Neuronal stem cell (in vitro differentiated cells): Measurements from ENCODE around the gene DMRT3.

ENCODE experiments used
- DNase-seq: peaks from one replicate; pipeline ENCODE4 v3.0.0-alpha.2; 2013; ENCODE audit warnings: low spot score
- H2AFZ ChIP-seq: one replicate; pipeline ENCODE4 v1.6.1; 2013; ENCODE audit warnings: mild to moderate bottlenecking, low read length, inconsistent platforms
- H2AK5ac ChIP-seq: 2 replicates; pipeline ENCODE4 v1.6.1; 2013; ENCODE audit warnings: low read depth, mild to moderate bottlenecking, inconsistent platforms, low read length, moderate library complexity, mixed read lengths
- H2BK120ac ChIP-seq: 2 replicates; pipeline ENCODE4 v1.6.1; 2013; ENCODE audit warnings: low read depth, mild to moderate bottlenecking, inconsistent platforms, low read length, moderate library complexity, mixed read lengths
- H2BK12ac ChIP-seq: one replicate; pipeline ENCODE4 v1.6.1; 2013; ENCODE audit warnings: low read length, inconsistent platforms
- H2BK15ac ChIP-seq: 2 replicates; pipeline ENCODE4 v1.6.1; 2013; ENCODE audit warnings: mild to moderate bottlenecking, low read length, inconsistent platforms, mixed read lengths
- H2BK5ac ChIP-seq: one replicate; pipeline ENCODE4 v1.6.1; 2013; ENCODE audit warnings: inconsistent platforms, mild to moderate bottlenecking, low read length, moderate library complexity
- H3K14ac ChIP-seq: one replicate; pipeline ENCODE4 v1.6.1; 2013; ENCODE audit warnings: low read length, inconsistent platforms
- H3K18ac ChIP-seq: 2 replicates; pipeline ENCODE4 v1.6.1; 2013; ENCODE audit warnings: low read length, inconsistent platforms
- H3K23ac ChIP-seq: 2 replicates; pipeline ENCODE4 v1.6.1; 2013; ENCODE audit warnings: low read depth, mild to moderate bottlenecking, mixed read lengths, low read length, inconsistent platforms; ENCODE audit not compliant: poor library complexity
- H3K27ac ChIP-seq: replicated peaks from 3 replicates; pipeline ENCODE4 v1.5.1; 2013; ENCODE audit warnings: low read length, inconsistent platforms
- H3K27me3 ChIP-seq, 3 experiments: 2 replicates each; pipeline ENCODE4 v1.6.1; 2013; ENCODE audit warnings: low read length in 3 of 3, mild to moderate bottlenecking in 2 of 3, inconsistent platforms in 1 of 3, low read depth in 1 of 3, mixed read lengths in 1 of 3, moderate library complexity in 1 of 3; ENCODE audit not compliant: control insufficient read depth in 3 of 3, insufficient read depth in 3 of 3
- H3K36me3 ChIP-seq, 2 donors: replicated peaks in 1 of 2; 2 replicates each; pipeline ENCODE4 v1.6.1; 2013; ENCODE audit warnings: low read length in 2 of 2; ENCODE audit not compliant: control insufficient read depth in 2 of 2, insufficient read depth in 2 of 2
- H3K4ac ChIP-seq: 2 replicates; pipeline ENCODE4 v1.6.1; 2013; ENCODE audit warnings: inconsistent platforms, mild to moderate bottlenecking, low read length, moderate library complexity
- H3K4me1 ChIP-seq, 2 donors: 1 replicate in 1 of 2; 2 replicates in 1 of 2; pipeline ENCODE4 v1.6.1; 2013; ENCODE audit warnings: low read length in 2 of 2, low read depth in 1 of 2; ENCODE audit not compliant: control insufficient read depth in 2 of 2, insufficient read depth in 1 of 2
- H3K4me2 ChIP-seq: one replicate; pipeline ENCODE4 v1.6.1; 2013; ENCODE audit warnings: mild to moderate bottlenecking, low read length, inconsistent platforms; ENCODE audit not compliant: insufficient read depth, poor library complexity, severe bottlenecking
- H3K4me3 ChIP-seq, 2 donors: 2 replicates each; pipeline ENCODE4 v1.5.1; 2013; ENCODE audit warnings: low read length in 2 of 2, mild to moderate bottlenecking in 2 of 2, inconsistent platforms in 1 of 2, moderate library complexity in 1 of 2
- H3K79me1 ChIP-seq: one replicate; pipeline ENCODE4 v1.6.1; 2013; ENCODE audit warnings: low read depth, mild to moderate bottlenecking, inconsistent platforms, low read length, moderate library complexity
- H3K9ac ChIP-seq: one replicate; pipeline ENCODE4 v1.6.1; 2013; ENCODE audit warnings: mild to moderate bottlenecking, low read depth, low read length, inconsistent platforms; ENCODE audit not compliant: poor library complexity
- H3K9me3 ChIP-seq, 2 donors: replicated peaks in 1 of 2; 2 replicates each; pipeline versions ENCODE3 to v1.6.1; 2013; ENCODE audit warnings: low read length in 2 of 2, mild to moderate bottlenecking in 2 of 2, inconsistent platforms in 1 of 2, low read depth in 1 of 2, mixed read lengths in 1 of 2, moderate library complexity in 1 of 2; ENCODE audit not compliant: control insufficient read depth in 2 of 2, insufficient read depth in 1 of 2
- H4K8ac ChIP-seq: one replicate; pipeline ENCODE4 v1.6.1; 2013; ENCODE audit warnings: low read depth, mild to moderate bottlenecking, inconsistent platforms, low read length, moderate library complexity
- H4K91ac ChIP-seq: one replicate; pipeline ENCODE4 v1.6.1; 2013; ENCODE audit warnings: low read length, low read depth, mild to moderate bottlenecking, inconsistent platforms; ENCODE audit not compliant: poor library complexity
- WGBS, 2 donors: extraction: QIAGEN DNeasy Blood & Tissue Kit; methylation state at CpG; one replicate each; pipeline ENCODE4 v1.1.7; 2013; ENCODE audit warnings: missing lambda C conversion rate in 2 of 2, mixed read lengths in 1 of 2; ENCODE audit not compliant: insufficient read length in 2 of 2, insufficient replicate concordance in 1 of 2; ENCODE audit errors: extremely low coverage in 2 of 2; 5-methylcytosine and 5-hydroxymethylcytosine counted together

Gene DMRT3

GRCh38 chr9:947985-948384, 28.5 kb upstream of the DMRT3 start:
- Histone ChIP-seq H3K9me3 (no peaks in the 10 kb centered on the region), H2BK120ac (no peak overlapping the region), H3K27ac (no peak overlapping the region), H3K79me1 (no peaks in the 10 kb centered on the region), H2AFZ (no peak overlapping the region), H3K4me3 (no peak overlapping the region), H3K4me1 (no peaks in the 10 kb centered on the region), H2AK5ac (no peak overlapping the region), H4K8ac (no peak overlapping the region), H3K4me2 (no peak overlapping the region), H3K14ac (no peak overlapping the region), H3K36me3 (no peaks in the 10 kb centered on the region), H3K18ac (no peak overlapping the region), H2BK12ac (no peak overlapping the region), H2BK15ac (no peak overlapping the region), H2BK5ac (no peak overlapping the region), H3K23ac (no peak overlapping the region), H4K91ac (no peak overlapping the region), H3K9ac (no peak overlapping the region), H3K27me3 (peaks cover 0 to 9% (median 0%) of the 10 kb centered on the region in 3 experiments), H3K4ac (no peak overlapping the region)
- no peak for DNase-seq
- no CpG with 5 or more reads among the region's 3 CpGs for WGBS, 2 donors

GRCh38 chr9:948497-948896, 28.0 kb upstream of the DMRT3 start:
- Histone ChIP-seq H2AK5ac (no peak overlapping the region), H3K9ac (no peak overlapping the region), H3K27ac (no peak overlapping the region), H3K36me3 (no peaks in the 10 kb centered on the region), H2BK5ac (no peak overlapping the region), H3K4ac (no peak overlapping the region), H2BK120ac (no peak overlapping the region), H3K79me1 (no peaks in the 10 kb centered on the region), H2AFZ (no peak overlapping the region), H3K9me3 (no peaks in the 10 kb centered on the region), H3K27me3 (peaks cover 0 to 9% (median 0%) of the 10 kb centered on the region in 3 experiments), H2BK12ac (no peak overlapping the region), H4K91ac (no peak overlapping the region), H3K23ac (no peak overlapping the region), H3K18ac (no peak overlapping the region), H3K14ac (no peak overlapping the region), H3K4me2 (no peak overlapping the region), H2BK15ac (no peak overlapping the region), H3K4me3 (no peak overlapping the region), H4K8ac (no peak overlapping the region), H3K4me1 (no peaks in the 10 kb centered on the region)
- DNase-seq, result no peak
- no CpG with 5 or more reads among the region's 7 CpGs for WGBS, 2 donors

- H2AK5ac ChIP-seq, result no peak overlapping the region
- H3K23ac ChIP-seq, result no peak overlapping the region
- H3K4ac ChIP-seq, result no peak overlapping the region
- no peak overlapping the region for H4K91ac ChIP-seq
- H4K8ac ChIP-seq, result no peak overlapping the region
- no peak overlapping the region for H3K4me3 ChIP-seq
- H3K4me1 ChIP-seq, result no peaks in the 10 kb centered on the region
- H3K36me3 ChIP-seq, result no peaks in the 10 kb centered on the region
- H2BK5ac ChIP-seq, result no peak overlapping the region
- H2BK120ac ChIP-seq, result no peak overlapping the region
- no peak overlapping the region for H2BK15ac ChIP-seq
- H3K4me2 ChIP-seq, result no peak overlapping the region
- no CpG with 5 or more reads among the region's 1 CpG for WGBS, 2 donors
- H3K14ac ChIP-seq, result no peak overlapping the region
- no peak overlapping the region for H3K18ac ChIP-seq
- peaks cover 0 to 9% (median 0%) of the 10 kb centered on the region in 3 experiments for H3K27me3 ChIP-seq
- no peak for DNase-seq
- H3K79me1 ChIP-seq, result no peaks in the 10 kb centered on the region
- no peak overlapping the region for H3K27ac ChIP-seq
- no peak overlapping the region for H2AFZ ChIP-seq
- no peak overlapping the region for H3K9ac ChIP-seq
- H3K9me3 ChIP-seq, result no peaks in the 10 kb centered on the region
- no peak overlapping the region for H2BK12ac ChIP-seq
Observed at GRCh38 chr9:950139-950538, 26.3 kb upstream of the DMRT3 start.

- H3K4me3 ChIP-seq, result no peak overlapping the region
Observed at GRCh38 chr9:952546-952945, 23.9 kb upstream of the DMRT3 start.

More at GRCh38 chr9:952546-952945, 23.9 kb upstream of the DMRT3 start:
- Histone ChIP-seq H3K14ac (no peak overlapping the region), H3K79me1 (no peaks in the 10 kb centered on the region), H3K27ac (no peak overlapping the region), H2AFZ (no peak overlapping the region), H2BK15ac (no peak overlapping the region), H3K36me3 (no peaks in the 10 kb centered on the region), H4K8ac (no peak overlapping the region), H2BK12ac (no peak overlapping the region), H3K4me1 (no peaks in the 10 kb centered on the region), H3K23ac (no peak overlapping the region), H3K4ac (no peak overlapping the region), H3K27me3 (peaks cover 0 to 9% (median 0%) of the 10 kb centered on the region in 3 experiments), H3K9ac (no peak overlapping the region), H2AK5ac (no peak overlapping the region), H3K18ac (no peak overlapping the region), H2BK5ac (no peak overlapping the region), H3K4me2 (no peak overlapping the region), H4K91ac (no peak overlapping the region), H2BK120ac (no peak overlapping the region), H3K9me3 (no peaks in the 10 kb centered on the region)
- WGBS, 2 donors, result no CpG with 5 or more reads among the region's 4 CpGs
- DNase-seq, result no peak
